Activated naive CD8-positive, alpha-beta T cell treated with anti-CD3 and anti-CD28 coated beads for 36 hours (primary cell): ENCODE data around the gene POLR1A. TPM values are rescaled to one million over a fixed set of nuclear protein-coding genes. Genes with fewer than 3 reads are reported as not detected.
A peak's percentile ranks its signal among the peaks of the same experiment; 100 is the strongest.

ENCODE experiments used
- DNase-seq: peaks from one replicate; pipeline ENCODE4 v3.0.0; 2021
- H3K27ac Mint-ChIP-seq: one replicate; pipeline ENCODE4 v1.8.0; 2022; ENCODE audit warnings: mild to moderate bottlenecking, moderate library complexity, mixed read lengths
- H3K27me3 Mint-ChIP-seq: one replicate; pipeline ENCODE4 v1.8.0; 2022; ENCODE audit warnings: mild to moderate bottlenecking, mixed read lengths
- H3K36me3 Mint-ChIP-seq: one replicate; pipeline ENCODE4 v1.8.0; 2021; ENCODE audit warnings: mild to moderate bottlenecking, mixed read lengths
- H3K4me1 Mint-ChIP-seq: one replicate; pipeline ENCODE4 v1.8.0; 2021; ENCODE audit warnings: mixed read lengths
- H3K4me3 Mint-ChIP-seq: one replicate; pipeline ENCODE4 v1.8.0; 2022; ENCODE audit warnings: mild to moderate bottlenecking, moderate library complexity, mixed read lengths
- H3K9me3 Mint-ChIP-seq: one replicate; pipeline ENCODE4 v1.8.0; 2022; ENCODE audit warnings: mixed read lengths
- total RNA-seq, 2 experiments: library from RNA; stranded (reverse); gene quantifications; one replicate each; pipeline ENCODE4 v1.2.3, GENCODE V29; 2021

The POLR1A gene
- total RNA-seq, 2 experiments from 2014 or later = 56.0 to 56.6 TPM

GRCh38 chr2:86039178-86039962 lies 66.3 kb downstream of the POLR1A start:
- peak overlapping the region; percentile 96 for H3K27ac Mint-ChIP-seq

GRCh38 chr2:86038291-86039081 lies 67.2 kb downstream of the POLR1A start:
- DNase-seq = peak; percentile 74
- peaks cover 72% of the 10 kb centered on the region for H3K36me3 Mint-ChIP-seq
- H3K4me3 Mint-ChIP-seq = peak overlapping the region; percentile 51

More at GRCh38 chr2:86039178-86039962, 66.3 kb downstream of the POLR1A start:
- Mint-ChIP-seq H3K4me3 (no peak overlapping the region), H3K9me3 (no peaks in the 10 kb centered on the region), H3K4me1 (peaks cover 76% of the 10 kb centered on the region), H3K27me3 (no peaks in the 10 kb centered on the region), H3K36me3 (peaks cover 66% of the 10 kb centered on the region)
- DNase-seq = no peak

GRCh38 chr2:86037795-86038192 lies 67.9 kb downstream of the POLR1A start:
- peaks cover 80% of the 10 kb centered on the region for H3K4me1 Mint-ChIP-seq
- H3K27me3 Mint-ChIP-seq = no peaks in the 10 kb centered on the region

More at GRCh38 chr2:86038291-86039081, 67.2 kb downstream of the POLR1A start:
- H3K9me3 Mint-ChIP-seq = no peaks in the 10 kb centered on the region
- H3K4me1 Mint-ChIP-seq = peaks cover 80% of the 10 kb centered on the region
- H3K27ac Mint-ChIP-seq = peak overlapping the region; percentile 96
- no peaks in the 10 kb centered on the region for H3K27me3 Mint-ChIP-seq

GRCh38 chr2:86037141-86037794 lies 68.4 kb downstream of the POLR1A start:
- Mint-ChIP-seq H3K4me1 (peaks cover 80% of the 10 kb centered on the region), H3K4me3 (peak overlapping the region; percentile 59), H3K9me3 (no peaks in the 10 kb centered on the region), H3K27ac (peak overlapping the region; percentile 96), H3K27me3 (no peaks in the 10 kb centered on the region), H3K36me3 (peaks cover 71% of the 10 kb centered on the region)
- peak; percentile 54 for DNase-seq

More at GRCh38 chr2:86037795-86038192, 67.9 kb downstream of the POLR1A start:
- H3K9me3 Mint-ChIP-seq = no peaks in the 10 kb centered on the region
- H3K4me3 Mint-ChIP-seq = peak overlapping the region; percentile 51
- peaks cover 72% of the 10 kb centered on the region for H3K36me3 Mint-ChIP-seq
- peak; percentile 28 for DNase-seq
- H3K27ac Mint-ChIP-seq = peak overlapping the region; percentile 96

GRCh38 chr2:86036669-86037138 lies 69.0 kb downstream of the POLR1A start:
- Mint-ChIP-seq H3K27me3 (no peaks in the 10 kb centered on the region), H3K4me1 (peaks cover 77% of the 10 kb centered on the region), H3K4me3 (peak overlapping the region; percentile 59), H3K27ac (peak overlapping the region; percentile 96), H3K9me3 (no peaks in the 10 kb centered on the region), H3K36me3 (peaks cover 71% of the 10 kb centered on the region)
- no peak for DNase-seq

- H3K36me3 Mint-ChIP-seq = peaks cover 72% of the 10 kb centered on the region
- peak overlapping the region; percentile 96 for H3K27ac Mint-ChIP-seq
- H3K4me1 Mint-ChIP-seq = peaks cover 71% of the 10 kb centered on the region
- no peaks in the 10 kb centered on the region for H3K27me3 Mint-ChIP-seq
- peak overlapping the region; percentile 59 for H3K4me3 Mint-ChIP-seq
- DNase-seq = peak; percentile 69
- no peaks in the 10 kb centered on the region for H3K9me3 Mint-ChIP-seq
Observed at GRCh38 chr2:86035883-86036668, 69.6 kb downstream of the POLR1A start.

- Mint-ChIP-seq H3K4me3 (no peak overlapping the region), H3K27me3 (no peaks in the 10 kb centered on the region), H3K9me3 (no peaks in the 10 kb centered on the region), H3K36me3 (peaks cover 71% of the 10 kb centered on the region), H3K4me1 (peaks cover 65% of the 10 kb centered on the region), H3K27ac (peak overlapping the region; percentile 96)
- no peak for DNase-seq
Observed at GRCh38 chr2:86035376-86035882, 70.3 kb downstream of the POLR1A start.

- no peak for DNase-seq
- Mint-ChIP-seq H3K4me1 (peaks cover 52% of the 10 kb centered on the region), H3K27ac (peak overlapping the region; percentile 75)
Observed at GRCh38 chr2:86033751-86034692, 71.7 kb downstream of the POLR1A start.

GRCh38 chr2:86032861-86033595 lies 72.7 kb downstream of the POLR1A start:
- Mint-ChIP-seq H3K36me3 (peaks cover 61% of the 10 kb centered on the region), H3K4me3 (no peak overlapping the region), H3K27ac (no peak overlapping the region), H3K4me1 (peaks cover 42% of the 10 kb centered on the region), H3K27me3 (no peaks in the 10 kb centered on the region), H3K9me3 (no peaks in the 10 kb centered on the region)
- no peak for DNase-seq

More at GRCh38 chr2:86033751-86034692, 71.7 kb downstream of the POLR1A start:
- H3K9me3 Mint-ChIP-seq = no peaks in the 10 kb centered on the region
- H3K4me3 Mint-ChIP-seq = no peak overlapping the region
- H3K36me3 Mint-ChIP-seq = peaks cover 70% of the 10 kb centered on the region
- no peaks in the 10 kb centered on the region for H3K27me3 Mint-ChIP-seq

- Mint-ChIP-seq H3K27ac (no peak overlapping the region), H3K27me3 (no peaks in the 10 kb centered on the region), H3K4me3 (no peak overlapping the region), H3K9me3 (no peaks in the 10 kb centered on the region), H3K4me1 (peaks cover 27% of the 10 kb centered on the region), H3K36me3 (peaks cover 49% of the 10 kb centered on the region)
- no peak for DNase-seq
Observed at GRCh38 chr2:86031606-86032005, 74.1 kb downstream of the POLR1A start.

- Mint-ChIP-seq H3K4me1 (peaks cover 23% of the 10 kb centered on the region), H3K9me3 (no peaks in the 10 kb centered on the region), H3K27me3 (no peaks in the 10 kb centered on the region), H3K27ac (no peak overlapping the region), H3K4me3 (no peak overlapping the region), H3K36me3 (peaks cover 47% of the 10 kb centered on the region)
- DNase-seq = no peak
Observed at GRCh38 chr2:86031151-86031550, 74.5 kb downstream of the POLR1A start.

- Mint-ChIP-seq H3K36me3 (peaks cover 49% of the 10 kb centered on the region), H3K9me3 (no peaks in the 10 kb centered on the region), H3K4me1 (peaks cover 15% of the 10 kb centered on the region), H3K27ac (no peak overlapping the region), H3K27me3 (no peaks in the 10 kb centered on the region), H3K4me3 (no peak overlapping the region)
- DNase-seq = no peak
Observed at GRCh38 chr2:86029873-86030272, 75.8 kb downstream of the POLR1A start.
